Activated CD8-positive, alpha-beta T cell treated with anti-CD3 and anti-CD28 coated beads for 36 hours (primary cell): Measurements from ENCODE around the gene HOXC5. TPM values are rescaled to one million over a fixed set of nuclear protein-coding genes. Genes with fewer than 3 reads are reported as not detected.

ENCODE experiments used
- ATAC-seq: fragments of 200-7000 bp; cut with Tn5 transposase; one replicate; pipeline ENCODE4 v1.10.0; 2021; ENCODE audit warnings: mild to moderate bottlenecking, moderate library complexity
- CTCF ChIA-PET: fragments of 350-600 bp; sonication (Branson Sonifier 250); formaldehyde crosslinking; loops from one replicate; lab custom pipeline; 2021; ENCODE audit warnings: antibody characterized with exemption; lab: Charles Lee
- POLR2A ChIA-PET: fragments of 350-600 bp; sonication (Branson Sonifier 250); formaldehyde crosslinking; loops from one replicate; lab custom pipeline; 2021; ENCODE audit warnings: antibody characterized with exemption; lab: Charles Lee
- DNase-seq: peaks from one replicate; pipeline ENCODE4 v3.0.0-alpha.2; 2020
- H3K27ac Mint-ChIP-seq: one replicate; pipeline ENCODE4 v1.8.0; 2021; ENCODE audit warnings: mild to moderate bottlenecking, mixed read lengths
- H3K27me3 Mint-ChIP-seq: one replicate; pipeline ENCODE4 v1.8.0; 2021; ENCODE audit warnings: mixed read lengths
- H3K36me3 Mint-ChIP-seq: one replicate; pipeline ENCODE4 v1.8.0; 2021; ENCODE audit warnings: low read depth, mixed read lengths
- H3K4me1 Mint-ChIP-seq: one replicate; pipeline ENCODE4 v1.8.0; 2021; ENCODE audit warnings: low read depth, mixed read lengths
- H3K4me3 Mint-ChIP-seq: one replicate; pipeline ENCODE4 v1.8.0; 2021; ENCODE audit warnings: mild to moderate bottlenecking, moderate library complexity, mixed read lengths
- H3K9me3 Mint-ChIP-seq: one replicate; pipeline ENCODE4 v1.8.0; 2021; ENCODE audit warnings: mixed read lengths
- CTCF ChIP-seq: fragments of 200-600 bp; IDR thresholded peaks from one replicate; pipeline ENCODE4 v1.8.0; 2022; ENCODE audit warnings: antibody characterized with exemption, mild to moderate bottlenecking
- intact Hi-C: fragments of 100-400 bp; cut with micrococcal nuclease; formaldehyde crosslinking; loops from one replicate; pipeline ENCODE4 v1.10.0; 2022
- total RNA-seq, 2 experiments: library from RNA; stranded (reverse); gene quantifications; one replicate each; pipeline ENCODE4 v1.2.3, GENCODE V29; 2021

The HOXC5 gene
- total RNA-seq, 2 experiments from 2014 or later = not detected

GRCh38 chr12:54024127-54024526 lies 8.7 kb upstream of the HOXC5 start:
- H3K4me1 Mint-ChIP-seq = peaks cover 2% of the 10 kb centered on the region
- ATAC-seq (no peak), DNase-seq (no peak)
- no peaks in the 10 kb centered on the region for H3K9me3 Mint-ChIP-seq
- no peaks in the 10 kb centered on the region for H3K36me3 Mint-ChIP-seq
- intact Hi-C loops = no loop called here
- ChIA-PET CTCF (interaction anchor here (0.9 to 3.7 kb wide), 10 partner anchors 9 to 191 kb away, joined by 3 to 30 read pairs (median 12); partner anchors contain the start of genes HOXC10, HOXC5 and HOXC9), POLR2A (interaction anchor here (1.6 kb wide), 1 partner anchor 14 kb away, joined by 5 read pairs; no protein-coding TSS in a partner anchor)
- no peak overlapping the region for H3K4me3 Mint-ChIP-seq
- no peak for TF ChIP-seq CTCF
- H3K27ac Mint-ChIP-seq = no peak overlapping the region
- peaks cover 69% of the 10 kb centered on the region for H3K27me3 Mint-ChIP-seq

DNA sequence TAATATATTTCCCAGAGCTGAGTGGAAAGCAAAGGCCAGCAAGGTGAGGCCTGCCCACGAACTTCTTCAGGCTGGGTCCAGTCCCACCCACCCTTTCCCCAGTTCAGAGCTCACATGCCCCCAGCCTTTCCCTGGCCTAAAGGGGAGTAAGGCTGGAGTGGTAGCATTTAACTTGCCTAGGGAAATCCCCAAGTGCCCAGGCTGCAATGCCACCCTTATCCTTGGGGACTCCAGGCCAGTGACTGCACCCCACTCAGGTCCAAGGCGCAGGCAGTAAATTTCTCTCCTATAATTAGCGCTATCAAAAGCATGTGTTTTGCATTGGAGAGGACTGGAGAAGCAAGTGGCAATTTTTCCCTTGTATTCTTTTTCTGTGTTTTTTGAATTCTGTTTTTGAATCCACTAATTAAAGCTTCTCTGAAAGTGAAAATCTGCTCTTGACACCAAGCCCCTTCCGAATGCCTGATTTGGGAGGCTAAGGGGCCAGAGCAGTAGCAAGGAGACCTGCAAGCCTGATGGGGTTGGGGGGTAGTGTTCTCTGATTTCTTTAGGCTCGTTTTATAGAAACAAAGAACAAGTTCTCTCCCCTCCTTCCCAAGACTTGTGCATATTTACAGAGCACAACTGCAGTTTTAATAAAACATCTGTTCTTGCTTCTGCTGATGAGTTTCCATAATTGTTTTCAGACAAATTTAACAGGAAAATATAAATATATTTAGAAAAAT lies 8.1 kb upstream of the HOXC5 start:
- intact Hi-C loops = loop anchor here (5.0 kb wide), 1 partner anchor 37 kb away; the partner anchor contains the start of gene HOXC10
- TF ChIP-seq CTCF = no peak
- no peak for DNase-seq
- H3K4me3 Mint-ChIP-seq = no peak overlapping the region
- H3K36me3 Mint-ChIP-seq = no peaks in the 10 kb centered on the region
- ATAC-seq = no peak
- H3K9me3 Mint-ChIP-seq = no peaks in the 10 kb centered on the region
- H3K27ac Mint-ChIP-seq = no peak overlapping the region
- ChIA-PET POLR2A (no interaction called here), CTCF (interaction anchor here (0.7 to 3.7 kb wide), 7 partner anchors 8 to 190 kb away, joined by 4 to 30 read pairs (median 15); partner anchors contain the start of gene HOXC5)
- H3K4me1 Mint-ChIP-seq = peaks cover 5% of the 10 kb centered on the region
- H3K27me3 Mint-ChIP-seq = peaks cover 70% of the 10 kb centered on the region

DNA sequence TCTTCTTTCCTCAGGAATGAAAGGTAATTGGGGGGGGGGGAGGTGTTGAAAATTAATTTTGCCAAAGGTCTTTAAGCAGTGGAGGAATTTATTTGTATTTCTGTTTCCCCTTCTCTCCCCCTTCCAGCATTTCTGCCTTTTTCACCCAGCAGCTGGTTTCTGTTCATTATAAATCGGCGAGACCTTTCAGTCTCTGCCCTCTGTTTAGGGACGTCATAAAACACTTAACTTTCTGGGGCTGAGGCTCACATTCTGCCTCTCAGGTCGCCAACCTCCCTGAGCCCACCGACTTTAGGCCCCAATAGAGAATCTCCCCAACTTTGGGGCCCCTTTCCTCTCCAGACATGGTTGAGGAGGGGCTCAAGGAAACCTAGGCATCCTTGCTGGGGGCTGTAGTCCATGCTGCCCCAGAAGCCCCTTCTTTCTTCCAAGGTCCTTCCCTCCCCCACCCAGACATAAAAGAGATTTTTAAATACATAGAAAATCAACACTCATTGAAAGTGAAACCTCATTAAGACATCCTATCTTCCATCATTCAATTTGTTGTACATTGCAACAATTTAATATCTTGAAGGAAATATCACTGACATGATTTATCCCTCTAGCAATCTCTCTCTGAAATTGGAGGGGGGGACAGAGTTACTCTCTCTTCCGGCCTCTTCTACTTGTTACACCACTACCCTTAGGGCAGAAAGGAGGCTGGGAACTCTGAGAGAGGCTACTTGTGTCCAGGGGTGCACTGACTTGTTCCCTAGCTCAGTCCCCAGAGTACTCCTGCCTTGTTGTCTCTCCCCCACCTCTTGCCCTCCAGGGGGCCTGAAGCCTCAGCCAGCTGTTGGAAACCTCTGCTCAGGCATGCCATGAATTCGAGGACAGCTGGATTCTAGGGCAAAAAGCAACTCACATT lies 7.1 kb upstream of the HOXC5 start:
- peaks cover 72% of the 10 kb centered on the region for H3K27me3 Mint-ChIP-seq
- DNase-seq = no peak
- H3K27ac Mint-ChIP-seq = no peak overlapping the region
- intact Hi-C loops = loop anchor here (5.0 kb wide), 1 partner anchor 38 kb away; the partner anchor contains the start of gene HOXC10
- no peaks in the 10 kb centered on the region for H3K9me3 Mint-ChIP-seq
- TF ChIP-seq CTCF = no peak
- ATAC-seq = no peak
- CTCF ChIA-PET = interaction anchor here (0.7 to 3.7 kb wide), 8 partner anchors 10 to 182 kb away, joined by 3 to 18 read pairs (median 4); partner anchors contain the start of genes HOXC8, HOXC9 and SMUG1
- H3K36me3 Mint-ChIP-seq = no peaks in the 10 kb centered on the region
- peaks cover 11% of the 10 kb centered on the region for H3K4me1 Mint-ChIP-seq
- H3K4me3 Mint-ChIP-seq = no peak overlapping the region
- POLR2A ChIA-PET = no interaction called here

DNA sequence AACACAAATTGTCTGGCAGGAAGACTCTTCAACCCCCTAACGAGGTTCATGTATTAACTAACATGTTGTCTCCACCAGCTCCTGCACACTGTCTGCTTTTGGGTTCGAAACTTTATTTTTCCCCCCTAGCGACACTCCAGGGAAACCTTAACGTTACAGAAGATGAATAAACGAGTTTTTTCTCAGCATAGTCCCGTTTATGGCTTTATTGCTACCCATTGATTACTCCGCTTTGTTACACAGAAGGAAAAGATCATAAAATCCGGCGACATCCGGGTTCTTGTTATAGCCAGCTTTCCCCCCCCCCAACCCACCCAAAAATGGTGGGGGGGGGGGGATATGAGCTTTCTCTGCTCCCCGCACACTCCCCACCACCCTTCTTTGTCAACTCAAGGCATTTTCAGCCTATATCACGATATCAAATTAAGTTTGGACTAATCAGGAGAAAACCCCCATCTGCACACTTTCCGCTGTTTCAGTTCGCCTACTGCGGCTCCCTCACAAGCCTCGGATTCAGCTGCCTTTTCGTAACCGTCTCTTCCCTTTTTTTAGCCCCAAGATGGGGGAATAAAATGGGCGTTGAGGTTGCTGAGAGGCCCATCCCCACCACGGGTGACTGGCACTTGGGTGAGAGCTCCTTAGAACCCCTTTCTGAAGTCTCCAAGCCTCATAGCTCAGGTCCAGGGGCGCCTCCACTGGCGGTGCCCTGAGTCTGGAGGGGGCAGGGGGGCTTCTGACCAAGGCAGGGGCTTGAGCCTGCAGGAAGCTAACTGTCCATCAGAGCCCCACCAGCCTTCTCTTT lies 6.0 kb upstream of the HOXC5 start:
- intact Hi-C loops = loop anchor here (5.0 kb wide), 1 partner anchor 40 kb away; the partner anchor contains the start of gene HOXC10
- Mint-ChIP-seq H3K4me3 (no peak overlapping the region), H3K9me3 (no peaks in the 10 kb centered on the region), H3K27me3 (peaks cover 74% of the 10 kb centered on the region), H3K36me3 (no peaks in the 10 kb centered on the region), H3K27ac (no peak overlapping the region), H3K4me1 (peaks cover 11% of the 10 kb centered on the region)
- ATAC-seq (no peak), DNase-seq (no peak)
- CTCF ChIA-PET = interaction anchor here (0.8 to 2.4 kb wide), 10 partner anchors 9 to 190 kb away, joined by 3 to 12 read pairs (median 3); partner anchors contain the start of genes HOXC8, HOXC9 and SMUG1
- POLR2A ChIA-PET = interaction anchor here (0.6 kb wide), 2 partner anchors 15 to 350 kb away, joined by 3 to 5 read pairs; no protein-coding TSS in a partner anchor
- TF ChIP-seq CTCF = no peak
